NB4 (cell line): ENCODE results near the gene NTSR1.
A peak's percentile ranks its signal among the peaks of the same experiment; 100 is the strongest.

Source experiments
- DNase-seq: peaks from one replicate; pipeline ENCODE4 v3.0.0; 2010; ENCODE audit warnings: low read depth
- H3K4me3 ChIP-seq: one replicate; pipeline ENCODE4 v1.5.1; 2011; ENCODE audit warnings: mild to moderate bottlenecking, low read depth, low read length, moderate library complexity
- MYC ChIP-seq: IDR thresholded peaks from 2 replicates; pipeline ENCODE4 v1.6.1; 2011; ENCODE audit warnings: low read depth, low read length
- POLR2A ChIP-seq: IDR thresholded peaks from 2 replicates; pipeline ENCODE4 v1.6.1; 2011; ENCODE audit warnings: mild to moderate bottlenecking; ENCODE audit not compliant: insufficient read length; ENCODE audit errors: extremely low read depth
- TF ChIP-seq, protein P1 (sequence below): IDR thresholded peaks from one replicate; pipeline ENCODE4 v1.5.1; 2012; ENCODE audit warnings: low read depth, low read length
- TF ChIP-seq, protein P2 (sequence below): IDR thresholded peaks from 2 replicates; pipeline ENCODE4 v1.6.1; 2011; ENCODE audit warnings: low read depth, low read length

NTSR1 gene

GRCh38 chr20:62710221-62710885 is 1.7 kb downstream of the NTSR1 start:
- TF ChIP-seq, protein P1, sequence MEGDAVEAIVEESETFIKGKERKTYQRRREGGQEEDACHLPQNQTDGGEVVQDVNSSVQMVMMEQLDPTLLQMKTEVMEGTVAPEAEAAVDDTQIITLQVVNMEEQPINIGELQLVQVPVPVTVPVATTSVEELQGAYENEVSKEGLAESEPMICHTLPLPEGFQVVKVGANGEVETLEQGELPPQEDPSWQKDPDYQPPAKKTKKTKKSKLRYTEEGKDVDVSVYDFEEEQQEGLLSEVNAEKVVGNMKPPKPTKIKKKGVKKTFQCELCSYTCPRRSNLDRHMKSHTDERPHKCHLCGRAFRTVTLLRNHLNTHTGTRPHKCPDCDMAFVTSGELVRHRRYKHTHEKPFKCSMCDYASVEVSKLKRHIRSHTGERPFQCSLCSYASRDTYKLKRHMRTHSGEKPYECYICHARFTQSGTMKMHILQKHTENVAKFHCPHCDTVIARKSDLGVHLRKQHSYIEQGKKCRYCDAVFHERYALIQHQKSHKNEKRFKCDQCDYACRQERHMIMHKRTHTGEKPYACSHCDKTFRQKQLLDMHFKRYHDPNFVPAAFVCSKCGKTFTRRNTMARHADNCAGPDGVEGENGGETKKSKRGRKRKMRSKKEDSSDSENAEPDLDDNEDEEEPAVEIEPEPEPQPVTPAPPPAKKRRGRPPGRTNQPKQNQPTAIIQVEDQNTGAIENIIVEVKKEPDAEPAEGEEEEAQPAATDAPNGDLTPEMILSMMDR, result no peak
- TF ChIP-seq, protein P2, sequence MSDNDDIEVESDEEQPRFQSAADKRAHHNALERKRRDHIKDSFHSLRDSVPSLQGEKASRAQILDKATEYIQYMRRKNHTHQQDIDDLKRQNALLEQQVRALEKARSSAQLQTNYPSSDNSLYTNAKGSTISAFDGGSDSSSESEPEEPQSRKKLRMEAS, result no peak
- TF ChIP-seq POLR2A, result no peak
- TF ChIP-seq MYC, result no peak
- peak overlapping the region; percentile 32 for H3K4me3 ChIP-seq
- no peak for DNase-seq

GRCh38 chr20:62710886-62711702 is 2.5 kb downstream of the NTSR1 start:
- H3K4me3 ChIP-seq, result peak overlapping the region; percentile 32
- TF ChIP-seq POLR2A (no peak), MYC (no peak)
- TF ChIP-seq, protein P1, result no peak
- TF ChIP-seq, protein P2, result no peak
- peak; percentile 75 for DNase-seq

DNA sequence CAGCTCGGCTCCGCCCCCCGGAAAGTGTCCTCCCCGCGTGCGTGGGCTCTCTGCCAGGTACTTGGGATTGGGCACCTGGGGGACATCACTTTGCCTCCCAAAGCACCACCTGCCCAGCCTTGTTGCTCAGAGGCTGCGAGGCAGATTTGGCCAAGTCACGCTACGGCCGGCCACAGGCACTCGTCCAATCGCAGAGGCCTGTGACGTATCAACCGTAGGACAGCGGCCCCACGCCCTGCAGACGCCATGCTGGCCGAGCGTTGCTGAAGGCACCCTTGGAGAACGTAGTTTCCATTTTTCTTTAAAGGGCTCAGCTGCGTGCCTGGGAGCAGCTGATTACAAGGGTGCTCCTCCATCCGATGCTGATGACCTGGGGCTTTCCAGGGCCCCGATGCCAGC is 3.1 kb downstream of the NTSR1 start:
- no peak for DNase-seq

DNA sequence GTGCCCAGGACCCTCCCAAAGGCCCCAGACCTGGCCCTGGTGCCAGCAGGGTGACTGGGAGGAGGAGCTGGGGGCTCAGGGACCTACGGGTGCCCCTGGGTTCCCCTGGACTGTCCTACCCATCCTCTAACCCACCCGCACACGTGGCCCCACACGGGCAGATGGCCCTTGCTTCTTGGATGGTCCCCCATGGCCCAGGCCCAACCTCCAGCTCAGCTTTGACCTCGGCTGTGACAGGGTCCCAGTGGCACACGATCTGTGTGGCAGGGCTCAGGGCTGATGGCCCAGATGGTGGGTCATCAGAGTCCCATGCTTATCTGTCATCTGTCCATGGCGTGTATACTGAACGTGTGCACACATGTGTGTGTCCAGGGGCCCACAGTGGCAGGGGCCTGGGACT is 4.0 kb downstream of the NTSR1 start:
- DNase-seq, result no peak
- no peak for TF ChIP-seq POLR2A
- no peak overlapping the region for H3K4me3 ChIP-seq

More for the DNA sequence above, 3.1 kb downstream of the NTSR1 start:
- no peak overlapping the region for H3K4me3 ChIP-seq
- TF ChIP-seq, protein P1, result no peak
- TF ChIP-seq, protein P2, result no peak
- TF ChIP-seq MYC, result no peak
- TF ChIP-seq POLR2A, result no peak

DNA sequence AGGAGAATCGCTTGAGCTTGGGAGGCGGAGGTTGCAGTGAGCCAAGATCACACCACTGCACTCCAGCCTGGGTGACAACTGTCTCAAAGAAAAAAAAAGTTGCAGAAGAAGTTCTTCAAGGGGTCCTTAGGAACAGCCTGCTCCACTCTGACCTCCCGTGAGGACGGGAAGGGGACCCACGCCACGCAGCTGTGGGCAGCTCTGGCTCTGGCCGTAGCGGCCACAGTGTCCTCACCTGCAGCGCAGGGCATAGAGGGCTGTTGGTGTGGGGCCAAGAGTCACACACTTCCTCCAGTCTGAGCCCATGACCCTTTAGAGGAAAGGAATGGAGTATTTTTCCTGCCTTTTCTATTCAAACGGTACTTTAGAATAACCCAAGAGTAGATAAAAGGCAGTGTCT is 5.4 kb downstream of the NTSR1 start:
- TF ChIP-seq, protein P2, result no peak
- TF ChIP-seq, protein P1, result no peak
- no peak for TF ChIP-seq POLR2A
- TF ChIP-seq MYC, result no peak
- DNase-seq, result no peak
- H3K4me3 ChIP-seq, result no peak overlapping the region

DNA sequence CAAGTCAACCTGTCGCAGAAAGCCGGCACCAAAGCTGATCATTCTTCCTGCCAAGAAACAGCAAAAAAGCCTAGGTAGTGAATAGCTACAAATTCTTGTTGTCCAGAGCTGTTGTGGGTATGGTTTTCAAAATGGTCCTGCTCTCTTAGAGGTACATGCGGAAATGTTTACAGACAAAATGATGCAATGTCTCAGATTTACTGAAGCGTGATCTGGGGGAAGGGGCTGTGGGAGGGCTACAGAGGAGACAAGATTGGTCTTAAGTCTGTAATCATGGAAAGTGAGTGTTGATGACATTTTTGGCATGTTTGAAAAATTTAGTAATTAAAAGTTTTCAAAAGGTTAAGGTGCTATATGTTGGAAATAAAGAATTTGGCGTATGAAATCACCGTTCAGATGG is 6.2 kb downstream of the NTSR1 start:
- TF ChIP-seq, protein P2, result no peak
- TF ChIP-seq MYC (no peak), POLR2A (no peak)
- TF ChIP-seq, protein P1, result no peak
- H3K4me3 ChIP-seq, result no peak overlapping the region
- no peak for DNase-seq
